ENCODE results near the gene RASSF5.
"Not testable (repeated sequence)": the region's sequence is repeated elsewhere in the genome, so short reads cannot be mapped to it uniquely, and the experiment has no call there.

Gene RASSF5

DNA sequence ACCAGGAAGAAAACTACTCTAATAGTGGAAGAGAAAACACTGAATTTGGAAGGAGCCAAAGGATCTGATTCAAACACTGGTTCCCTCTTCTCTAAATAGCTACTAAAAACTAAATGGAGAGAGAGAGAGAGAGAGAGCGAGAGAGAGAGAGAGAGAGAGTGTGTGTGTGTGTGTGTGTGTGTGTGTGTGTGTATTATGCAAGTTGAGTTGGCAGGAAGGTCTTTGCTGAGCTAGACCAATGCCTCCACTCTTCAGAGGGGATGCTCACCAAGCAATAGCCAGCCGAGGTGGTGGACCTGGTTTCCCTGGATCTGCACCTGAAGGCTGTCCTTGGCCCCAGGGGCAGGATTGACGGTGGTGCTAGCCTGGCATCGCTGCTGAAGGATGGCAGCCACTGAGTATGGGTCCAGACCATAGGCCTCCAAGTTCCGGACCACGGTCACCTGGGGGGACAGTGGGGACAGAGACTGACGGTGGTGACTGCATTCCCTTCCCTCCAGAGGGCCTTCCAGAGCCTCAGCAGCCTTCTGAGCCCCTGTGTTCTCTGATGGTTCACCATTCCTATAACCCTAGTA, 86.1 kb downstream of the RASSF5 start:
- DNase-seq, result no peak

DNA sequence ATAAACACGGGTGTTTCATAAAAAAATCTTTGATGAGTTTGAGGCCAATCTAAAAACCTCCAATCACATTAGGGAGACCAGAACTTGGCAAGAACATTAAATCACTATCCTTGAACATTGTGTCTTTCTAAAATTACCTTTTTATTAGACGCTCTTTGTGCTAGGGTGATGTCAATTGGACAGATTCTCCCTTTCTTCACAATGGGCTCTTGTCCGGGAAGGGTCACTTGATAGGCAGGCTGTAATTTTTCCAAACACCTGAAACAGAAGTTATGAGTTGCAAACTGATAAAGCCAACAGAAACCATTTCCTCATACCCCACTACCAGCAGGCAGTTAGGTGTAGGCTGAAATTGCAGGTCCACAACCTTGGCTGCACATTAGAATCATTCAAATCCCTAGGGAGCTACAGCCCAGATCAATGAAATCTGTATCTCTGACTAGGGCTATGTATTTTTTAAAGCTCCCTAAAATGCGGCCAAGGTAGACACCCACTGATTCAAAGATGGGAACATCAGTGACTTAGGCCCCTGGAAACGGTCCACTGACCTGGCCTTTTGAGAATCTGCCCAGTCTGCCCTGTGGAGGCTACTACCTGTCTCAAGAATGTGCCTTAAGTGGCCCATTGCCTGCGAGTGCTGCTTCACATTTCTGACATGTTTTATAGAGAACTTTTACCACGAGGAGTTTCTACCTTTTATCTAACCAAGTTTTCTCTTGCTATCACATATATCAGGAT, 88.4 kb downstream of the RASSF5 start:
- DNase-seq, result no peak

DNA sequence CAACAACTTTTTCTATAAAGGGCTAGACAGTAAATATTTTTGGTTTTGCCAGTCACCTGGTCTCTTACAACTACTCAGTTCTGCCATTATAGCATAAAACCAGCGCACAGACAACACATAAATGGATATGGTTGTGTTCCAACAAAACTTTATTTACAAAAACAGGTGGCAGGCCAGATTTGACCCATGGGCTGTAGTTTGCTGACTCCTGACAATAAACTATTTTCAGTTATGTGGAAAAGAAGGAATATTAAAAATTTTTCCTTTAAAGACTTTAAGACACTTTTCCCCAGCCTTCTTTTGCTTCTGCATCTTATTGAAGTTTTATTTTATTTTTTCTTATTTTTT, 89.0 kb downstream of the RASSF5 start:
- no peak for DNase-seq

DNA sequence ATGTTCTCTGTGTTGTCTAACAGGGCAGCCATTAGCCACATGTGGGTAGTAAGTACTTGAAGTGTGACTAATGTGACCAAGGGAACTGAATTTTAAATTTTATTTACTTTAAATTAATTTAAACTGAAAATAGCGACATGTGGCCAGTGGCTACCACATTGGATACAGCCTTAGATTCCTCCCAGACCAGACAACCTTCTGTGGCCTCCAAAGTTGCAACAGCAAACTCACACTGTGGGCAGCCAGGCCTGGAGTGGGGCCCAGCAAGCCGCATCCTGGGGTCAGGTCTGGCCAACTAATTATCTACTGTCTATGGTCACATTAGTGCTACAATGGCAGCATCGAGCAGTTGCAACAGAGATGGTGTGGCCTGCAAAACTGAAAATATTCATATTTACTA, 93.2 kb downstream of the RASSF5 start:
- peak; percentile 50 for DNase-seq

DNA sequence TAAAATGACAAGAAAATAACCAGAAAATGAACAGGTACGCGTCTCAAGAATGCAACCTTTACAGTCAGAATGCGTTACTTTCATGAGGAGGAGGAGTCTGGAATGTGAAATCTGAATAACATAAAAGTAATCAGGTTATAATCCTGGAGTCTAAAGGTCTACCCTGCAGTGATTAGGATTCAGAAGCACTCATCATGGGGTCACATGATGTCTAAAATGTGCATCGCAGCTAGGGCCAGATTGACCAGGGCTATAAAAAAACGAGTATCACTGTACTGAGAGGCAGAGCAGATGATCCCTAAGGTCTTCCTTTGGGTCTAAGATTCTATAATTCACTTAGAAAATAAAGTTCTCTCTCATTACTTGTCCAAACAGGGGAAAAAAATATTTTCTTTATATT, 97.5 kb downstream of the RASSF5 start:
- no peak for DNase-seq

DNA sequence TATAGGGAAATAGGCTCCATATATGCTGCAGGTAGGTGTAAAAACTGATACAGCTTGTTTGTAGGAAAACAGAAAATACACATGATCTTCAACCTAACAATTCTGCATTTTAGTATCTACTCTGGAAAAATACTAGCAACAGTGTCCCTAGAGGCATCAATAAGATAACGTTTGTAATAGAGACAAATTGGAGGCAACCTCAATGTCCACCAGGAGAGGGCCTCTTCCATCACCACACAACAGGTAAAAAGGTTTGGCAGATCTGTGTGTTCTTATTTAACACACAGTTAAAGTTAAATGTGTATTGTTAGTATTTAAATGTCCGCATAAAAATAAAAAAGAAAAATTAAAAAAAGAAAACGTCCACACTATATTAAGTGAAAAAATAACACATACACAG, 99.5 kb downstream of the RASSF5 start:
- DNase-seq, result no peak

DNA sequence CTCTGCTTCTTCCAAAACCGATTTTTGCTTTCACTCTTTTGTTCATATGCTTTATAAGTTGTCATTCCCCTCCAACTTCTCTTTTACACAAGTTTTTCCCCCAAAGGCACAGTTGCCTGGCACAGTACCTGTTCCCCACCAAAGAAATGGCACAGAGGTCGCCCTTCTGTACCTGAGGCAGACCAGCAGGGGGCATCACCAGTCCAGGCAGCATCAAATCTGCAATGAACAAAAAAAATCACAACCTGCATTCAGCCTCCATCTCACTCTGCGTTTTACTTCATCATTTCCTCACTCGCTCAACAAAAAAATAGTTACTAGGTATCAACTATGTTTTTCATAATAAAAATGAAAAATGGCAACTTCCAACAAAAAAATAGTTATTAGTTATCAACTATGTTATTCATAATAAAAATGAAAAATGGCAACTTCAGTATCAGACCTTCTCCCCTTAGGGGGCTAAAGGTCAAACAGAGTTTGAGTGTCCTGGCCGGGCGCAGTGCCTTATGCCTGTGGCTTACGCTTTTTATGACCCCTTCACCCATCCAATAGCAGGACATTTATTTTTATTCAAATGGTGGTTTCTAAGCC, 100.9 kb downstream of the RASSF5 start:
- no peak for DNase-seq

DNA sequence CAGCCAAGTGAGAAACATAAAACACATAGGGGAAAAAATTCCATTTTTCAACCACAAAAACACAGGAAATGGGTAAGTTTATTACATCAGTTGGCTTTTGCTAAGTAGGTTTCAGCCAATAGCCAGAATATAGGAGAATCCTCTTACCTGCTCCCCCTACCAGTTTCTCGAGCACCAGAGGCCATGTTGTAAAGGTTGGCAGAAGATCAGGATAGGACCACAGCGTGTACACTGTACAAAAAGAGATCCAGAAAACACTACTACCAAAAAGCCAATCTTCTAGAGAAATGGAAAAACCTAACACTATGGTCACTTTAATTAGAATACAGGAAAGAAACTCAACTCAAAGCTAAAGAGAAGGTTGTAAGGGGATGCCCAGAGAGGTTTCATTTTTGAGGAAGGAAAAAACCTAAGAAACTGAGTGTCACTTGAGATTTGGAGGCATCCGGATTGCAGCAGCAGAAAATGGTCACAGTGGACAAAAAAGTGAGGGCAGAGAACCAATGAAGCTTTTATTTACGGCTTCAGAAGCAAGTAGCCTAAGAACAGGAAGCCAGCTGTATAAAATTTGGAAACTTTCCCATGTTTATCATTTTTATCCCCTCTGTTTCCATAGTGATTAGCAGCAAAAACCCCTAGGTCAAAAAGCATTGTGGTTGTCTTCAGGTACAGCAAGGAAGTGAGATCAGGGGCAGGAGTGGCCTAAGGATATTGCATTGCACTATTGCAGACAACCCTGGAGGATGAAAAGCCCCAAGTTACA, 102.1 kb downstream of the RASSF5 start:
- DNase-seq, result no peak

DNA sequence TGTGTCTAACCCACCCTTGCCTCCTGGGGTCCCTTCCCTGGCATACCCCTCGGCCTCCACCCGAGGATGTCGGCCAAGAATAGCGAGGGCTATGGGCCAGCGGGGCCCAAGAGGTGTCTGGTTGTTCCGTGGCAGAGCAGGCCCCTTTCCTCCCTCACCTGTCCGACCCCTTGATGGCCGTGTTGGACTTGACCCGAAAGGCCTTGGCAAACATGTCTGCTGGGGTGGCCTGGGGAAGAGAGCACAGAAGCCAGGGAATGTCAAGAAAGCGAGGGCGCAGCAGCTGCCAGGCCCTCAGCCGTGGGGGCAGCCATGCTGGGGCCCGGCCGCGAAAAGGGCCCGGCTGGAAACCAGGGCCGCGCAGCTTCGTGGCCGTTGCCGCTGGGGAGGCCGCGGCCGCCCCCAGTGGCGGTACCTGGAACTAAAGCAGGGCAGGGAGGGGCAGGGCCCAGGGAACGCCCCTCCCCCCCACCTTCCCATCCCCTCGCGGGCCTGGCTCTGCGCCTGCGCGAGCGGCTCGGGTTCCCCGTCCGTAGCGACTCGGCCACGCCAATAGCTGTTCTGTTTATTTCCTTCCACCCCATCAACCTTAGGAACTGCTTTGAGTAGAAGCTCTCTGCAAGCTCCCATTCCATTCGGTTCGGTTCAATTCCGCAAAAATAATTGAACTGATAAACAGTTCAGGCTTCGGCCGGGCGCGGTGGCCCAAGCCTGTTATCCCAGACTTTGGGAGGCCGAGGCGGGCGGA, 105.0 kb downstream of the RASSF5 start, which contains the start of gene EIF2D:
Gene EIF2D, minus strand, starts transcription at position 337 of the 748 bp plus-strand sequence. Its CDS starts 123 bp downstream, at position 214.
- DNase-seq, result peak; percentile 97

DNA sequence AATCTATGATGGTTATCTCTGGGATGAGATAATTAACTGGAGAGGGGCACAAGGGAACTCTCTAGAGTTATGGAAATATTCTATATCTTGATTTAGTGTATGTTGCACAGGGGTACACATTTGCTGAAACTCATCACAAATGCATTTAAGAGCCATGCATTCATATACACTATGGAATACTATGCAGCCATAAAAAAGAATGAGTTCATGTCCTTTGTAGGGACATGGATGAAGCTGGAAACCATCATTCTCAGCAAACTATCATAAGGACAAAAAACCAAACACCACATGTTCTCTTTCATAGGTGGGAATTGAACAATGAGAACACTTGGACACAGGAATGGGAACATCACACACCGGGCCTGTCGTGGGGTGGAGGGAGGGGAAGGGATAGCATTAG, 119.1 kb downstream of the RASSF5 start:
- not testable (repeated sequence) for DNase-seq

DNA sequence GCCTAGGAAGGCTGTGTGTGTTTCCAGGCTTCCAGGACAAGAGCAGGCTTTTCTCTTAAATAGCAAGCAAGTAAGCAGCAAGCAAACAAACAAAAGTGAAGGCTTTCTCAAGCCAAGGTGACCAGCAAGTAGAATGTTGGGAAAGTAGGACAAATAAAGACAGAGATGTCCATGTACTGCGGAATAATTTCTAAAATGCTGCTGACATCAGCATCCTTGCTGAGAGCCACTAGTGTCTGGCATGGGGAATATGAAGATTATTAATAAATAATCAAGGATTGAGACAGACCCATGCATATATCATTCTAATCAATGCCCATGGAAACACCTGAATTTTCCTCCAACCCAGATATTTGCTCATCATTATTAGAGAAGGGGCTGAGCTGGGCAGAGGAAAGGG, 121.6 kb downstream of the RASSF5 start:
- no peak for DNase-seq

DNA sequence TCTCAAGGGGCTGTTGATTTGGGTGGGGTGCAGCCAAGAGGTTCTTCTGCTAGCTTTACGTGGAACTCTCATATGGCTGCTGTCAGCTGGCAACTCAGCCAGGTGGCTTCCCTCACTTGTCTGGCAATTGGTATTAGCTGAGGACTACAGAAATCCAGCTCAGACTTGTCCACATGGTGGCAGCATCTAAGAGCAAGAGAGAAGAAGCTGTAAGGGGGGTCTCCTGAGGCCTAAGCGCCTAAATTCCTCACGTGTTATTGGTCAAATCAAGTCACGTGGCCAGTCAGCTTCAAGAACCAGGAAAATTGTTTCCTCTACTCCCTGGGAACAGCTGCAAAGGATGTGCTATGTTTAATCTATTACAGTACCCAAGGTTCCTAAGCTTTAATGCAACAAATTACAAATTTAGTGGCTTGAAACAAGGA, 123.8 kb downstream of the RASSF5 start:
- DNase-seq, result peak; percentile 81

DNA sequence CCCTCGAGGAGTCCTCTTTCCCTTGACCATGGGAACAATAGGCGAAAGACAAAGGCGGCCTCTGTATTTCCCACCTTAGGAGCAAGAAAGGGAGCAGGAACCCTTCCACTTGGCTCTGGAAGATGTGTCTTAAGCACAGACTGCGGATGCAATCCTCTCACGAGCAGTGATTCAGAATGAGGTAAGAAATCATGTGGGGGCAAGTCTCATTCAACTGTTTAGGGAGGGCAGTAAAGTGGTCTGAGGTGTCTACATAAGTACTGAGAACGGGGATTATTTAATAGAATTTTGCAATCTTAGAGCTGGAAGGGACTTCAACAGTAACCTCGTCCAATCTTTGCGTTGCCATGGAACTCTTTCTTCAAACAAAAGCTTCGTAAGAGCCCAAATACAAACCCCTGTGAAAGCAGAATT, 126.4 kb downstream of the RASSF5 start:
- peak; percentile 30 for DNase-seq

DNA sequence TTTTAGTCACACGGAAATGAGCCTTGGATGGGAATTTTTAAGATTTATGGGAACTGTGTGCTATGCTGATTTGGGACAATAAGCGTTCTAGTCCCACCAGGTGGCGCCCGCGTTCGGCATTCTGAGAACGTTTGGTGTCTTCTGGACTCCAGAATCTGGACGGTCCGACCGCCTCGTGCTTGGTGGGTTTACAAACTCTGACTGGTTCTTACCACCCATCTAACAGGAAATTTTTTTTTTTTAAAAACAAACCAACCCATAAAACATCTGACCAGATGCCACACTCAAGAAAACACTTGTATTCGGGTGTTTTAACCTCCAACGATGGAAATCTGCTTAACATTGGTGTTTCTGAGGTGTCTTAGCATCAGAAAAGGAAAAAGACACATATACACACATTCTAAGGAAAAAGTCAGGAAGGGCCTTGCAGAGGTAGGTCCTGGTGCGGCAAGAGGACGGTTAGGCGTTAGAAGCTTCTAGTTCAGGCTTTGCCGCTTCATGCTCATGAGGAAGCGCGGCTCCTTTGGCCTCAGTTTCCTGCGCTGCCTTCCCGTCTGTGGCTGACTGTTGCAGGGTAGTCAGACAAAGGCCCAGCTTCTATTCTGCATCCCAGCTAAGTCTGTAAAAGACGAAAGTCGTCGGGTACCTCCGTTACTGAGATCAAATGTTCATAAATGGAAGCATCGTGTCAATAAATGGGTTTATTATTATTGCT, 127.2 kb downstream of the RASSF5 start:
- DNase-seq, result peak; percentile 91

DNA sequence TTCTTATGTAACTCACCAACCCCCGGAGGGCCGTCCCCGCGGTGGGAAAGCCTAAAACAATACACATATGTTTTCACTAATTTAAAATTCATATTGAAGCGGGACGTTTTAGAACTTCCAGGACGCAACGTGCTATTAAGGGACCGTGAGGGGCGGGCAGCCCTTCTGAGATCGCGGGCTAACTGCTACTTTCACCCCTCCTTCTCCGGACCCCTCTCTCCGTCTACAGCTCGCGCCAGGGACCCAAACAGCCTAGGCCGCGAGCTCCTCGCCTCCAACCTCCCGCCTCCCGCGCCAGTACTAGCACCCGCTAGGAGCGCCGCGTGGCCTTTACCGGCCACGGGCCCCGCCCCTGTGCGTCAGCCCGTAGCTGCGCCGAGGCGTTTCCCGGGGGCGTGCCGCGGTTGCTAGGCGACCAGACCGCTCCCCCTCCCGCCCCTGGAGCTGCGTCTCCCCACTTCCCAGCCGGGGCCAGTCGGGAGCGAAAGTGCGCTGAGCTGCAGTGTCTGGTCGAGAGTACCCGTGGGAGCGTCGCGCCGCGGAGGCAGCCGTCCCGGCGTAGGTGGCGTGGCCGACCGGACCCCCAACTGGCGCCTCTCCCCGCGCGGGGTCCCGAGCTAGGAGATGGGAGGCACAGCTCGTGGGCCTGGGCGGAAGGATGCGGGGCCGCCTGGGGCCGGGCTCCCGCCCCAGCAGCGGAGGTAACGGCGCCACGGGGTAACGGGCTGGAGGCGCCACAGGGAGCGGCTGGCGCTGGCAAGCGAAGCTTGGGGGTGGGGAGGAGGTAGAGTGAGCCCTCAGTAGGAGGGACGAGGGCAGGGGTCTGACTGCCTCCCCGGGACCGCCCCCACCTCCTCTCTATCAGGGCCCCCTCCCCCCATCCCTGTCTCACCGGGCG, 128.0 kb downstream of the RASSF5 start, which contains the start of gene DYRK3:
Gene DYRK3, plus strand, starts transcription at position 457 of the 898 bp plus-strand sequence. Its CDS starts 168 bp downstream, at position 625.
- DNase-seq, result peak; percentile 94

DNA sequence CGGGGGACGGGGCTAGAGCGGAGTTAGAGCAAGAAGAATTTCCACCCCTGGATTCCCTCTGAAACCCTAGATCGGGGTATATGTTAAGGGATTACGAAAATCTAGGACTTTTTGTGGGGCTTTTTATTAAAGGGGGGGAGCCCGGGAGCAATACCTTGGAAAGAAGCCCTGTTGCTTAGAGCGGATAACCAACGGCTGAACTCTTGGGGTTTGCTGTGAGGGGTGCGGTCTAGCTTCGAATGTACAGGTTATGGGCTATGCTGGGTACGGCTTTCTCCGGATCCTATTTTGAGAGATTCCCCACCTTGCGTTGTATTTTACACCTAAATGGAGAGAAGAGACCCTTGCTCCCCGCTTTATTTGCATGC, 128.6 kb downstream of the RASSF5 start:
- no peak for DNase-seq

DNA sequence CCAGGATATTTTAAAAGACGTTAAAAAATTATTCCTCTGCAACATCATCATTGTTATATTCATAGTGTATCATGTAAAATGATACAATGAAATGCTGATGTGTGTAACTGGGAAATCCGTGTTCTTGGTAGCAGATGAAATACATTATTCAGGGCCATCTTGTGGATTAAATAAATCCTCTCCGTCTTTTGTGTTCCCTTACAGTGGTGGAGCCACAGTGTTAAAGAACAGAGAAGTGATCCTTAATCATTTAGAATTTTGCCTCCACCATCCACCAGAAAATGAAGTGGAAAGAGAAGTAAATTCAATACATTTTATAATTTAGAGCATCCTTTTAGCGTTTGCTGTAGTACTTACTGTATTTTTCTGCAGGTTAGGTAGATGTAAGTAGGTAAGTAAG, 129.3 kb downstream of the RASSF5 start:
- no peak for DNase-seq

DNA sequence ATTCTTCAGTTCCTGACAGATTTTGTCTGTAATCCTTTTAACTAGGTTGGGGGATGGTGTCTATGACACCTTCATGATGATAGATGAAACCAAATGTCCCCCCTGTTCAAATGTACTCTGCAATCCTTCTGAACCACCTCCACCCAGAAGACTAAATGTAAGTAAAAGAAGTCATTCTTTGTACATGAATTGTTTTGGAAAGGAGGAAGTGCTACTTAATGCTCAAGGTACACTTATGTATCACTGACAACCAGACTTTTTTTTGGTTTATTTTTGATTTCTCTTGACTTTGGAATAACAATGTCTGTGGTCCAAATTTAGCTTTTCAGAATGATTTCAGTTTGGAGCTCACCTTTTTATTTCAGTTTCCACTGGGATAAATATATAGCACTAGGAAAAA, 130.3 kb downstream of the RASSF5 start:
- no peak for DNase-seq

All from right hindlimb (tissue), 1 donor.